ENCODE results near the gene CDKN2B.

CDKN2B gene

DNA sequence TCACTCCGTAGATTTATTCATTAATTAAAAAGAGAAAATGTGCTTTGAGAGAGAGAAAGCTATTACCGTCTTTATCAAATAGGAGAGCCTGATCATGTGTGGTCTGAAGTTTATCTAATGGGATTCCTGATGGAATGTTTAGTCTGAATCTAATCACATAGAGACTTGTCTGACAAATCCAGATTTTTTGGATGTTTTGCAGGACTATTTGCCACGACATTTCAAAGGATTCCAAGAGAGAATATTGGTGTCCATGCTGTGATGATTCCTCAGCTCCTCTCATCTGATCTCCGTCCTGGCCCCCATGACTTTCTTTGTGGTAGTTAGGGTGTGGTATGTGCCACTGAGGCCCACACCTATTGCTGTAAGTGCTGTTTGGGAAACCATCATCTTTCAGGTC lies 20.1 kb upstream of the CDKN2B start:
- H3K4me1 ChIP-seq (ENCODE audit: control insufficient read depth, insufficient read depth, low read length) = no peaks in the 10 kb centered on the region; the same call in 1 of the 2 replicates
- ChIA-PET POLR2A (interaction anchor here (0.8 to 2.1 kb wide), 4 partner anchors 10 to 22 kb away, joined by 3 to 9 read pairs (median 4); partner anchors contain the start of gene CDKN2B), CTCF (interaction anchor here (0.7 to 1.7 kb wide), 10 partner anchors 9 to 215 kb away, joined by 3 to 10 read pairs (median 4); partner anchors contain the start of gene CDKN2B)
- H3K4me3 ChIP-seq (ENCODE audit: low read depth, low read length) = no peak overlapping the region
- TF ChIP-seq ZNF248 (tag by site-specific recombination; IDR thresholded peaks at IDR 0.05) (no peak), GFI1B (tag by site-specific recombination; IDR thresholded peaks at IDR 0.05) (no peak)
- peaks cover 0 to 21% of the 10 kb centered on the region in 2 experiments; a peak in 1 of 3 replicates for H3K36me3 ChIP-seq (ENCODE audit: control insufficient read depth in 2 of 2, insufficient read depth in 1 of 2, low read length in 2 of 2)
- H3K9me3 ChIP-seq (ENCODE audit: control insufficient read depth, insufficient read depth, low read depth, low read length) = no peaks in the 10 kb centered on the region
- no peak overlapping the region for H3K27ac ChIP-seq (ENCODE audit: extremely low read depth, low read depth, low read length)

DNA sequence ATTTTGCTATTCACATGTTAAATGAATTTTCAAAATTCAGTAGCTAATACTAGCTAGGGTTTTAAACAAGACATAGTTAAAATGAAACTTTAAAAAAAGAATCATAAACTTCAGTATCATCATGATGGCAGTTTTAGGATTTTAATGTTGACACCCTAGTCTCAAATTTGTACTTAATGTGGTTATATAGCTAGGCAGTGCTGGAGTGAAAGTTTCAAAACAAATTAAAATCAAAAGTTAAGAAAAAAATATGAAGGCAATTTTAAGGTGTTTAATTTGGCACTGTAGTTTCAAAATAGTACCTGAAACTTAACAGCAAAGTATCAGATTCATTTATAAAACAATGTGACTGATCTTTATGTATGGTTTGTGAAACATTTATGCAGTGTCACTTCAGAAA lies 19.3 kb upstream of the CDKN2B start:
- Histone ChIP-seq H3K9me3 (ENCODE audit: control insufficient read depth, insufficient read depth, low read depth, low read length) (no peaks in the 10 kb centered on the region), H3K27ac (ENCODE audit: extremely low read depth, low read depth, low read length) (no peak overlapping the region), H3K4me1 (ENCODE audit: control insufficient read depth, insufficient read depth, low read length) (no peaks in the 10 kb centered on the region; the same call in 1 of the 2 replicates), H3K36me3 (ENCODE audit: control insufficient read depth in 2 of 2, insufficient read depth in 1 of 2, low read length in 2 of 2) (peaks cover 0 to 16% of the 10 kb centered on the region in 2 experiments; a peak in 1 of 3 replicates), H3K4me3 (ENCODE audit: low read depth, low read length) (no peak overlapping the region)
- TF ChIP-seq ZNF423 (tag by site-specific recombination; IDR thresholded peaks at IDR 0.05) (no peak), ZBTB44 (tag by site-specific recombination; IDR thresholded peaks at IDR 0.05) (no peak), SALL2 (tag by site-specific recombination; IDR thresholded peaks at IDR 0.05; ENCODE audit: borderline replicate concordance) (no peak), ZNF580 (tag by site-specific recombination; IDR thresholded peaks at IDR 0.05) (no peak), SP7 (tag by site-specific recombination; IDR thresholded peaks at IDR 0.05) (no peak)
- TF ChIP-seq, protein P1, sequence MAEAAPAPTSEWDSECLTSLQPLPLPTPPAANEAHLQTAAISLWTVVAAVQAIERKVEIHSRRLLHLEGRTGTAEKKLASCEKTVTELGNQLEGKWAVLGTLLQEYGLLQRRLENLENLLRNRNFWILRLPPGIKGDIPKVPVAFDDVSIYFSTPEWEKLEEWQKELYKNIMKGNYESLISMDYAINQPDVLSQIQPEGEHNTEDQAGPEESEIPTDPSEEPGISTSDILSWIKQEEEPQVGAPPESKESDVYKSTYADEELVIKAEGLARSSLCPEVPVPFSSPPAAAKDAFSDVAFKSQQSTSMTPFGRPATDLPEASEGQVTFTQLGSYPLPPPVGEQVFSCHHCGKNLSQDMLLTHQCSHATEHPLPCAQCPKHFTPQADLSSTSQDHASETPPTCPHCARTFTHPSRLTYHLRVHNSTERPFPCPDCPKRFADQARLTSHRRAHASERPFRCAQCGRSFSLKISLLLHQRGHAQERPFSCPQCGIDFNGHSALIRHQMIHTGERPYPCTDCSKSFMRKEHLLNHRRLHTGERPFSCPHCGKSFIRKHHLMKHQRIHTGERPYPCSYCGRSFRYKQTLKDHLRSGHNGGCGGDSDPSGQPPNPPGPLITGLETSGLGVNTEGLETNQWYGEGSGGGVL (tag by site-specific recombination; IDR thresholded peaks at IDR 0.05) = no peak
- ChIA-PET POLR2A (interaction anchor here (0.9 to 2.1 kb wide), 2 partner anchors 11 to 20 kb away, joined by 3 to 9 read pairs; partner anchors contain the start of gene CDKN2B), CTCF (interaction anchor here (0.6 to 4.1 kb wide), 7 partner anchors 8 to 215 kb away, joined by 3 to 23 read pairs (median 5); partner anchors contain the start of gene CDKN2B)

DNA sequence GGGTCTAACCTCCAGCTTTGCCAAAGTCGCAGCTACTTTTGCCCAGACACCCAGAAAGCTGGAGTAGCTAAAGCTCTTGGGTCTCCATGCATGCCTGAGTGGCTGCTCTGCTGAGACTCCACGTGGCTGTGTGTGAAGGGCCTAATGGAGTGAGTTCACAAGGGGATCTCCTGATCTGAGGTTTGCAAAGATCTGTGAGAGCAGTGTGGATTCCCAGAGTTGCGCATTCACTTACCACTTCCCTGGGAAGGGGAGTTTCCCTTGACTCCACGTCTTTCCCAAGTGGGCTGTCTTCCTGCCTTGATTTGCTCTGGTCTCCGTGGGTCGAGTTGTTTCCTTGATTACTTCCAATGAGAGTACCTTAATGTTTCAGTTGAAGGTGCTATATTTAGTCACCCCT lies 17.6 kb upstream of the CDKN2B start:
- Histone ChIP-seq H3K9me3 (ENCODE audit: control insufficient read depth, insufficient read depth, low read depth, low read length) (no peaks in the 10 kb centered on the region), H3K4me1 (ENCODE audit: control insufficient read depth, insufficient read depth, low read length) (no peaks in the 10 kb centered on the region; the same call in 1 of the 2 replicates), H3K27ac (ENCODE audit: extremely low read depth, low read depth, low read length) (no peak overlapping the region), H3K36me3 (ENCODE audit: control insufficient read depth in 2 of 2, insufficient read depth in 1 of 2, low read length in 2 of 2) (peaks cover 0 to 8% of the 10 kb centered on the region in 2 experiments; a peak in 1 of 3 replicates), H3K4me3 (ENCODE audit: low read depth, low read length) (no peak overlapping the region)
- no peak for TF ChIP-seq ZBTB11 (tag by site-specific recombination; conservative IDR thresholded peaks at IDR 0.05; ENCODE audit: low read depth)
- TF ChIP-seq ZBTB26 (tag by site-specific recombination; optimal IDR thresholded peaks at IDR 0.05) = no peak
- TF ChIP-seq ZIC2 (tag by site-specific recombination; IDR thresholded peaks at IDR 0.05) = no peak
- no peak for TF ChIP-seq ZNF133 (tag by site-specific recombination; IDR thresholded peaks at IDR 0.05)
- no peak for TF ChIP-seq ZBTB6 (tag by site-specific recombination; IDR thresholded peaks at IDR 0.05)
- TF ChIP-seq PRDM1 (tag by site-specific recombination; IDR thresholded peaks at IDR 0.05) = no peak
- POLR2A ChIA-PET = interaction anchor here (0.7 to 1.8 kb wide), 4 partner anchors 16 to 591 kb away, joined by 3 to 12 read pairs (median 4); partner anchors contain the start of gene CDKN2B
- CTCF ChIA-PET = interaction anchor here (0.7 to 4.1 kb wide), 5 partner anchors 11 to 280 kb away, joined by 4 to 23 read pairs (median 5); no protein-coding TSS in a partner anchor
